Activated CD8-positive, alpha-beta T cell treated with anti-CD3 and anti-CD28 coated beads for 36 hours (primary cell): ENCODE measurements around the gene GPATCH8. TPM values are rescaled to one million over a fixed set of nuclear protein-coding genes. Genes with fewer than 3 reads are reported as not detected.

ENCODE experiments used
- ATAC-seq: fragments of 200-7000 bp; cut with Tn5 transposase; one replicate; pipeline ENCODE4 v1.10.0; 2021; ENCODE audit warnings: mild to moderate bottlenecking, moderate library complexity
- CTCF ChIA-PET: fragments of 350-600 bp; sonication (Branson Sonifier 250); formaldehyde crosslinking; loops from one replicate; lab custom pipeline; 2021; ENCODE audit warnings: antibody characterized with exemption; lab: Charles Lee
- POLR2A ChIA-PET: fragments of 350-600 bp; sonication (Branson Sonifier 250); formaldehyde crosslinking; loops from one replicate; lab custom pipeline; 2021; ENCODE audit warnings: antibody characterized with exemption; lab: Charles Lee
- DNase-seq: peaks from one replicate; pipeline ENCODE4 v3.0.0-alpha.2; 2020
- H3K27ac Mint-ChIP-seq: one replicate; pipeline ENCODE4 v1.8.0; 2021; ENCODE audit warnings: mild to moderate bottlenecking, mixed read lengths
- H3K27me3 Mint-ChIP-seq: one replicate; pipeline ENCODE4 v1.8.0; 2021; ENCODE audit warnings: mixed read lengths
- H3K36me3 Mint-ChIP-seq: one replicate; pipeline ENCODE4 v1.8.0; 2021; ENCODE audit warnings: low read depth, mixed read lengths
- H3K4me1 Mint-ChIP-seq: one replicate; pipeline ENCODE4 v1.8.0; 2021; ENCODE audit warnings: low read depth, mixed read lengths
- H3K4me3 Mint-ChIP-seq: one replicate; pipeline ENCODE4 v1.8.0; 2021; ENCODE audit warnings: mild to moderate bottlenecking, moderate library complexity, mixed read lengths
- H3K9me3 Mint-ChIP-seq: one replicate; pipeline ENCODE4 v1.8.0; 2021; ENCODE audit warnings: mixed read lengths
- CTCF ChIP-seq: fragments of 200-600 bp; IDR thresholded peaks from one replicate; pipeline ENCODE4 v1.8.0; 2022; ENCODE audit warnings: antibody characterized with exemption, mild to moderate bottlenecking
- intact Hi-C: fragments of 100-400 bp; cut with micrococcal nuclease; formaldehyde crosslinking; loops from one replicate; pipeline ENCODE4 v1.10.0; 2022
- total RNA-seq, 2 experiments: library from RNA; stranded (reverse); gene quantifications; one replicate each; pipeline ENCODE4 v1.2.3, GENCODE V29; 2021

Gene GPATCH8
- total RNA-seq, 2 experiments from 2014 or later = 34.0 to 36.8 TPM

DNA sequence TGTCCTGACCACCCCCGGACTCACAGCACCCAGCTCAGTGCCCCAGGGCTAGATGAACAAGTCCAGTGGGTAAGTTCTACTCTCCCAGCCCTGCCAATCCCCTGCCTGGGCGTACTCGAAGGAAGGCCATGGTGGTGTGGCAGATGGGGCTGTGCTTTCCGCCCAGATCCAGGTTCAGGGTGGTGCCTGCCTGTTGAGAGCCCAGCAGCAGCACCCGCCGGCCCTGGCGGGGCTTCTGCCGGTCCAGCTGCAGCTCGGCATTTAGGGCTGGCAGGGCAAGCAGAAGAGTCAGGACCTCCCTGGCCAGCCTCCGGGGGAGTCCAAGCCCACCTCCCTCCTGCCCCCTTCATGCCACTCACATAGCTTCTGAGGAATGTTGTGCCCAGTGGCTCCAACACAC is 123.3 kb downstream of the GPATCH8 start:
- ATAC-seq = no peak
- no peak overlapping the region for H3K4me3 Mint-ChIP-seq
- intact Hi-C loops = no loop called here

DNA sequence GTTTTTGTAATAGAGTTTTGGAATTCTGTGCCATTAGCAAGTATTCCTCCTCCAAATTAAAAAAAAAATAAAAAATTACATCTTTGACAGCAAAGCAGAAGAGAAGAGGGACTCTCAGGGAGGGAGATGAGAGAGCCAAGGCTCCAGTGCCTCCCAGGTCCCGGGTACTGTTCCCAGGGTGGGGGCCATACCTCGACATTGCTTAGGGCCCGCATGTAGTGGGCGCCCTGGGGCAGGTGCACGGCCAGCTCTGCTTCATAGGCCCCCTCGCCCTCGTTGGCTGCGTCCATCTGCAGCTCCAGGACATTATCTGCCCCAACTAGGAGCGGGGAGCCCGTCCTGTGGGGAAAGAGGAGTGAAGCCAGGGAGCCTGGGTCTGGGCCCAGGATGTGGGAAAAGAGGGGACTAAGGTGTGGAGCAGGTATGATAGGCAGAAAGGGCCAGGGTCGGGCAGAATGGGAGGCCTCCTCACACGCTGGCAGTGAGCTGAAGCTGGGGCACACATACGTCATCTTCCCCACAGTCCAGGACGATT is 125.0 kb downstream of the GPATCH8 start:
- Mint-ChIP-seq H3K9me3 (no peaks in the 10 kb centered on the region), H3K27me3 (peaks cover 12% of the 10 kb centered on the region), H3K27ac (no peak overlapping the region), H3K36me3 (no peaks in the 10 kb centered on the region), H3K4me3 (no peak overlapping the region), H3K4me1 (no peaks in the 10 kb centered on the region)
- ATAC-seq = no peak
- TF ChIP-seq CTCF = no peak
- ChIA-PET CTCF (interaction anchor here (5.9 kb wide), 1 partner anchor 15 kb away, joined by 39 read pairs; the partner anchor contains the start of gene FAM171A2), POLR2A (no interaction called here)
- intact Hi-C loops = no loop called here
- DNase-seq = no peak

More for the DNA sequence above, 123.3 kb downstream of the GPATCH8 start:
- H3K27me3 Mint-ChIP-seq = peaks cover 12% of the 10 kb centered on the region
- no peak for TF ChIP-seq CTCF
- no peak overlapping the region for H3K27ac Mint-ChIP-seq
- no peak for DNase-seq
- H3K4me1 Mint-ChIP-seq = peaks cover 4% of the 10 kb centered on the region
- ChIA-PET POLR2A (interaction anchor here (0.6 kb wide), 1 partner anchor 234 kb away, joined by 4 read pairs; no protein-coding TSS in a partner anchor), CTCF (interaction anchor here (0.8 to 5.9 kb wide), 3 partner anchors 17 to 48 kb away, joined by 3 to 39 read pairs (median 3); partner anchors contain the start of gene FAM171A2)
- H3K9me3 Mint-ChIP-seq = no peaks in the 10 kb centered on the region
- H3K36me3 Mint-ChIP-seq = no peaks in the 10 kb centered on the region

GRCh38 chr17:44376779-44377178 is 126.4 kb downstream of the GPATCH8 start:
- Mint-ChIP-seq H3K9me3 (no peaks in the 10 kb centered on the region), H3K4me3 (no peak overlapping the region), H3K36me3 (no peaks in the 10 kb centered on the region), H3K4me1 (no peaks in the 10 kb centered on the region), H3K27me3 (peaks cover 9% of the 10 kb centered on the region), H3K27ac (no peak overlapping the region)
- TF ChIP-seq CTCF = no peak
- ChIA-PET CTCF (interaction anchor here (1.2 to 5.9 kb wide), 7 partner anchors 9 to 118 kb away, joined by 3 to 39 read pairs (median 6); partner anchors contain the start of gene FAM171A2), POLR2A (no interaction called here)
- intact Hi-C loops = no loop called here
- ATAC-seq (no peak), DNase-seq (no peak)

DNA sequence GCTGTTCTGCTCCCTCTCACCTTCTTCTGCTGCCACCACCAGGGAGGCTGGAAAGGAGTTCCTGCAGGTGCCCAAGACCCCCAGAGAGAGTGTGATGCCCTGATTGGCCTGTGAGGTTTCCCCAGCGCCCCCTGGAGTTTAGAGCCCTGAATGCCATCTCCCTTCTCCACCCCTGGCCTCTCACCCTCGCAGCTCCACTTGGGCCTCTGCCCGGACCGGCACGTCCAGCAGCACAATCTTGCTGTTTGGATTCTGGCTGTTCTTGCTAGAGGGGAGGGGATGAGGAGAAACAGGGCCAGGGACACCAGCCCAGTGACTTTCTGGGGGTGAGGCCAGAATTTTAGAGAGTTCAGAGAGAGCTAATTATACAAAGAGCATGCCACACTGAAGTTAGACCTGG is 127.1 kb downstream of the GPATCH8 start:
- H3K27me3 Mint-ChIP-seq = peaks cover 9% of the 10 kb centered on the region

More for the DNA sequence above, 127.1 kb downstream of the GPATCH8 start:
- Mint-ChIP-seq H3K4me1 (no peaks in the 10 kb centered on the region), H3K27ac (no peak overlapping the region), H3K4me3 (no peak overlapping the region), H3K36me3 (no peaks in the 10 kb centered on the region), H3K9me3 (no peaks in the 10 kb centered on the region)
- ATAC-seq (peak; percentile 49), DNase-seq (peak; percentile 58)
- intact Hi-C loops = no loop called here
- CTCF ChIA-PET = interaction anchor here (0.8 to 5.9 kb wide), 9 partner anchors 9 to 121 kb away, joined by 3 to 39 read pairs (median 6); partner anchors contain the start of gene FAM171A2
- POLR2A ChIA-PET = no interaction called here
- peak; percentile 49 for TF ChIP-seq CTCF
